Glutamatergic neuron (in vitro differentiated cells): ENCODE measurements around the gene SLC24A5. TPM values are rescaled to one million over a fixed set of nuclear protein-coding genes. Genes with fewer than 3 reads are reported as not detected.
A peak's percentile ranks its signal among the peaks of the same experiment; 100 is the strongest.

Source experiments
- DNase-seq: peaks from one replicate; pipeline ENCODE4 v3.0.0; 2022
- H3K27ac Mint-ChIP-seq: one replicate; pipeline ENCODE4 v1.8.0; 2020; ENCODE audit warnings: mild to moderate bottlenecking, mixed read lengths, inconsistent platforms; ENCODE audit not compliant: unreplicated experiment
- H3K27me3 Mint-ChIP-seq: one replicate; pipeline ENCODE4 v1.8.0; 2020; ENCODE audit warnings: mild to moderate bottlenecking, moderate library complexity, mixed read lengths, inconsistent platforms; ENCODE audit not compliant: unreplicated experiment
- H3K36me3 Mint-ChIP-seq: one replicate; pipeline ENCODE4 v1.8.0; 2020; ENCODE audit warnings: mild to moderate bottlenecking, mixed read lengths, inconsistent platforms; ENCODE audit not compliant: unreplicated experiment
- H3K4me1 Mint-ChIP-seq: one replicate; pipeline ENCODE4 v1.8.0; 2020; ENCODE audit warnings: mild to moderate bottlenecking, low read depth, mixed read lengths, inconsistent platforms; ENCODE audit not compliant: unreplicated experiment
- H3K4me3 Mint-ChIP-seq: one replicate; pipeline ENCODE4 v1.8.0; 2020; ENCODE audit warnings: mild to moderate bottlenecking, mixed read lengths, inconsistent platforms; ENCODE audit not compliant: unreplicated experiment
- H3K9me3 Mint-ChIP-seq: one replicate; pipeline ENCODE4 v1.8.0; 2020; ENCODE audit warnings: mild to moderate bottlenecking, moderate library complexity, mixed read lengths, inconsistent platforms; ENCODE audit not compliant: unreplicated experiment
- CTCF ChIP-seq: fragments of 200-600 bp; sonication (generic); IDR thresholded peaks from one replicate; pipeline ENCODE4 v1.5.0; 2021; ENCODE audit not compliant: partially characterized antibody, unreplicated experiment
- total RNA-seq: library from RNA; stranded (reverse); fragmentation: NEBNext Ultra II Directional; extraction: Animal tissue kit (Norgen Biotek cat#: 25700); gene quantifications from one replicate; pipeline ENCODE4 v1.2.1, GENCODE V29; 2021; ENCODE audit not compliant: unreplicated experiment

Gene SLC24A5
- total RNA-seq, 1 donor from 2014 or later: not detected

GRCh38 chr15:48084759-48085590 is 35.8 kb upstream of the SLC24A5 start:
- peaks cover 4% of the 10 kb centered on the region for H3K36me3 Mint-ChIP-seq
- peaks cover 3% of the 10 kb centered on the region for H3K4me1 Mint-ChIP-seq
- H3K9me3 Mint-ChIP-seq: peaks cover 3% of the 10 kb centered on the region
- peaks cover 4% of the 10 kb centered on the region for H3K27me3 Mint-ChIP-seq
- no peak for DNase-seq
- H3K27ac Mint-ChIP-seq: no peak overlapping the region
- TF ChIP-seq CTCF: peak; percentile 49
- H3K4me3 Mint-ChIP-seq: no peak overlapping the region

- H3K4me1 Mint-ChIP-seq: peaks cover 3% of the 10 kb centered on the region
- H3K36me3 Mint-ChIP-seq: peaks cover 4% of the 10 kb centered on the region
- no peak for TF ChIP-seq CTCF
- H3K27ac Mint-ChIP-seq: no peak overlapping the region
- peaks cover 4% of the 10 kb centered on the region for H3K27me3 Mint-ChIP-seq
- no peak overlapping the region for H3K4me3 Mint-ChIP-seq
- peaks cover 3% of the 10 kb centered on the region for H3K9me3 Mint-ChIP-seq
- DNase-seq: no peak
These were observed 35.2 kb upstream of the SLC24A5 start for GRCh38 chr15:48085591-48085930.

GRCh38 chr15:48086133-48086532 is 34.7 kb upstream of the SLC24A5 start:
- H3K9me3 Mint-ChIP-seq: peaks cover 3% of the 10 kb centered on the region
- TF ChIP-seq CTCF: no peak
- no peak overlapping the region for H3K4me3 Mint-ChIP-seq
- peaks cover 4% of the 10 kb centered on the region for H3K27me3 Mint-ChIP-seq
- no peak overlapping the region for H3K27ac Mint-ChIP-seq
- H3K4me1 Mint-ChIP-seq: peaks cover 3% of the 10 kb centered on the region
- no peak for DNase-seq
- H3K36me3 Mint-ChIP-seq: peaks cover 4% of the 10 kb centered on the region

- peaks cover 3% of the 10 kb centered on the region for H3K9me3 Mint-ChIP-seq
- H3K36me3 Mint-ChIP-seq: peaks cover 4% of the 10 kb centered on the region
- no peak overlapping the region for H3K27ac Mint-ChIP-seq
- H3K4me1 Mint-ChIP-seq: peaks cover 3% of the 10 kb centered on the region
- H3K4me3 Mint-ChIP-seq: no peak overlapping the region
- peaks cover 4% of the 10 kb centered on the region for H3K27me3 Mint-ChIP-seq
- no peak for TF ChIP-seq CTCF
- no peak for DNase-seq
These were observed 34.2 kb upstream of the SLC24A5 start for GRCh38 chr15:48086576-48086975.

GRCh38 chr15:48087844-48088243 is 32.9 kb upstream of the SLC24A5 start:
- DNase-seq: no peak
- no peak for TF ChIP-seq CTCF
- H3K27me3 Mint-ChIP-seq: peaks cover 4% of the 10 kb centered on the region
- no peaks in the 10 kb centered on the region for H3K9me3 Mint-ChIP-seq
- no peak overlapping the region for H3K27ac Mint-ChIP-seq
- H3K4me1 Mint-ChIP-seq: peaks cover 3% of the 10 kb centered on the region
- H3K4me3 Mint-ChIP-seq: no peak overlapping the region
- peaks cover 4% of the 10 kb centered on the region for H3K36me3 Mint-ChIP-seq
